A375 (cell line): ENCODE results near the gene NCBP1. TPM values are rescaled to one million over a fixed set of nuclear protein-coding genes. Genes with fewer than 3 reads are reported as not detected.

Experiments used
- total RNA-seq: library from RNA; depleted of rRNA; stranded (reverse); fragments of >200 nt; shearing (Covaris generic); gene quantifications from 2 replicates; pipeline ENCODE4 v1.2.3, GENCODE V29; 2014; rRNA removed

Gene NCBP1
- 48.8 and 51.0 TPM in 2 replicates for total RNA-seq

GRCh38 chr9:97632985-97633858, at the start of gene NCBP1, which contains the start of gene TSTD2:
Gene NCBP1, plus strand, starts transcription at chr9:97633821. Its CDS starts 61 bp downstream, at chr9:97633882.
Gene TSTD2, minus strand, starts transcription at chr9:97633368. Its CDS starts 5,806 bp downstream, at chr9:97627562.

GRCh38 chr9:97696803-97697601, 63.4 kb downstream of the NCBP1 start, which contains the start of gene XPA:
Gene XPA, minus strand, starts transcription at chr9:97697340. Its CDS starts 48 bp downstream, at chr9:97697292.

Other genes starting within 250 kb of the NCBP1 start
- 3.6 and 4.7 TPM in 2 replicates for gene TDRD7, start 221.7 kb upstream of the NCBP1 start, total RNA-seq
- 0.04 TPM in 1 of 2 replicates, not detected in the other for gene TMOD1, start 132.2 kb upstream of the NCBP1 start, total RNA-seq
- gene TSTD2, start 453 bp upstream of the NCBP1 start, total RNA-seq: 17.0 and 17.4 TPM in 2 replicates
- gene XPA, start 63.5 kb downstream of the NCBP1 start, total RNA-seq: 15.1 and 17.1 TPM in 2 replicates
- not detected in 2 replicates for gene FOXE1, start 219.4 kb downstream of the NCBP1 start, total RNA-seq